K562 (cell line): ENCODE measurements around the gene FBXO48. TPM values are rescaled to one million over a fixed set of nuclear protein-coding genes. Genes with fewer than 3 reads are reported as not detected.
A peak's percentile ranks its signal among the peaks of the same experiment; 100 is the strongest.

Experiments
- DACH1 ChIP-seq: fragments of 450-650 bp; IDR thresholded peaks from 2 replicates; pipeline ENCODE4 v1.6.1; 2018; ENCODE audit not compliant: partially characterized antibody
- FOXK1 ChIP-seq: sonication (generic); formaldehyde crosslinking; IDR thresholded peaks from 2 replicates; pipeline ENCODE4 v1.8.0; 2022; ENCODE audit warnings: missing genetic modification reagents, mild to moderate bottlenecking, borderline replicate concordance
- JUN ChIP-seq, 2 experiments: sonication (generic) in 1 of 2; formaldehyde crosslinking in 1 of 2; IDR thresholded peaks; 2 replicates each; pipeline versions ENCODE4 v1.6.1 to v1.8.0; 2012 to 2022; ENCODE audit warnings: borderline replicate concordance in 2 of 2, mild to moderate bottlenecking in 2 of 2, improper control_type of control experiment in 1 of 2, low read depth in 1 of 2, low read length in 1 of 2, missing genetic modification reagents in 1 of 2
- MYBL2 ChIP-seq, 2 experiments: fragments of 450-650 bp in 1 of 2; sonication (generic) in 1 of 2; formaldehyde crosslinking in 1 of 2; IDR thresholded peaks; 2 replicates each; pipeline versions ENCODE4 v1.6.1 to v1.8.1; 2017 to 2022; ENCODE audit warnings: borderline replicate concordance in 1 of 2, inconsistent platforms in 1 of 2, low read depth in 1 of 2, mild to moderate bottlenecking in 1 of 2, missing genetic modification reagents in 1 of 2, moderate library complexity in 1 of 2
- NR2C2 ChIP-seq, 2 experiments: fragments of 200-800 bp in 1 of 2; sonication (Bioruptor generic) in 1 of 2; sonication (generic) in 1 of 2; formaldehyde crosslinking in 1 of 2; IDR thresholded peaks; 2 replicates each; pipeline versions ENCODE4 v1.6.1 to v1.8.0; 2016 to 2022; ENCODE audit warnings: mild to moderate bottlenecking in 1 of 2, missing compliant biosample characterization in 1 of 2, missing genetic modification characterization in 1 of 2, missing genetic modification reagents in 1 of 2
- NRF1 ChIP-seq, 2 experiments: fragments of 450-650 bp; IDR thresholded peaks in 1 of 2; conservative IDR thresholded peaks in 1 of 2; 2 replicates each; pipeline ENCODE4 v1.6.1; 2014; ENCODE audit warnings: mild to moderate bottlenecking in 2 of 2
- SIX5 ChIP-seq, 2 experiments: IDR thresholded peaks; 2 replicates each; pipeline ENCODE4 v1.6.1; 2011; ENCODE audit warnings: low read length in 2 of 2, borderline replicate concordance in 1 of 2, low read depth in 1 of 2, mild to moderate bottlenecking in 1 of 2, moderate library complexity in 1 of 2; ENCODE audit not compliant: insufficient read depth in 1 of 2
- SMARCA5 ChIP-seq: fragments of 450-650 bp; IDR thresholded peaks from 2 replicates; pipeline ENCODE4 v1.6.1; 2016
- SP1 ChIP-seq: sonication (generic); formaldehyde crosslinking; IDR thresholded peaks from 2 replicates; pipeline ENCODE4 v1.8.1; 2022; ENCODE audit warnings: mild to moderate bottlenecking, missing genetic modification reagents
- SRSF7 ChIP-seq: fragments of 200-400 bp; formaldehyde crosslinking; optimal IDR thresholded peaks from 2 replicates; pipeline ENCODE3; 2017; ENCODE audit warnings: mild to moderate bottlenecking, low read depth, low read length
- ZNF239 ChIP-seq: fragments of 250-450 bp; sonication (Bioruptor Pico); IDR thresholded peaks from 2 replicates; pipeline ENCODE4 v1.4.0; 2020; ENCODE audit warnings: mild to moderate bottlenecking
- polyA plus RNA-seq, 8 experiments: library from polyadenylated mRNA; depleted of rRNA in 4 of 8; stranded (reverse) in 5 of 8; unstranded in 3 of 8; fragments of >200 nt; fragmentation: Nextera tagmentation in 2 of 8; fragmentation: Illumina TruSeq in 1 of 8; extraction: Ambion mirVana in 2 of 8; extraction: Trizol in 1 of 8; gene quantifications; 2 replicates each; pipeline versions ENCODE4 v1.2.1 to v1.2.3, GENCODE V29; 2011 to 2014; ENCODE audit warnings: inconsistent platforms in 1 of 8, missing spikeins in 1 of 8
- total RNA-seq, 7 experiments: library from RNA; depleted of rRNA in 6 of 7; stranded (reverse); fragments of >200 nt in 6 of 7; fragmentation: Illumina TruSeq in 2 of 7; extraction: Trizol in 2 of 7; gene quantifications; 2 replicates each; pipeline versions ENCODE4 v1.2.1 to v1.2.3, GENCODE V29; 2011 to 2021; ENCODE audit warnings: low replicate concordance in 1 of 7
- TF ChIP-seq, protein P1 (sequence below): fragments of 250-450 bp; sonication (Bioruptor Pico); IDR thresholded peaks from 2 replicates; pipeline ENCODE4 v1.4.0; 2020; ENCODE audit warnings: mild to moderate bottlenecking, moderate library complexity
- TF ChIP-seq, protein P2 (sequence below): sonication (generic); formaldehyde crosslinking; IDR thresholded peaks from 2 replicates; pipeline ENCODE4 v1.8.0; 2023; ENCODE audit warnings: mild to moderate bottlenecking, missing genetic modification reagents
- TF ChIP-seq, protein P3 (sequence below), 2 experiments: fragments of 450-650 bp; IDR thresholded peaks; 2 replicates each; pipeline ENCODE4 v1.6.1; 2016
- TF ChIP-seq, protein P4 (sequence below): sonication (generic); formaldehyde crosslinking; IDR thresholded peaks from 2 replicates; pipeline ENCODE4 v1.8.0; 2023; ENCODE audit warnings: missing genetic modification reagents, mild to moderate bottlenecking, borderline replicate concordance

Gene FBXO48
- total and polyA plus RNA-seq, 9 of the 15 experiments (the other 6 are each of a cell fraction or from before 2014, with no cell fraction given): 0.36 to 1.8 (median 0.73) TPM

DNA sequence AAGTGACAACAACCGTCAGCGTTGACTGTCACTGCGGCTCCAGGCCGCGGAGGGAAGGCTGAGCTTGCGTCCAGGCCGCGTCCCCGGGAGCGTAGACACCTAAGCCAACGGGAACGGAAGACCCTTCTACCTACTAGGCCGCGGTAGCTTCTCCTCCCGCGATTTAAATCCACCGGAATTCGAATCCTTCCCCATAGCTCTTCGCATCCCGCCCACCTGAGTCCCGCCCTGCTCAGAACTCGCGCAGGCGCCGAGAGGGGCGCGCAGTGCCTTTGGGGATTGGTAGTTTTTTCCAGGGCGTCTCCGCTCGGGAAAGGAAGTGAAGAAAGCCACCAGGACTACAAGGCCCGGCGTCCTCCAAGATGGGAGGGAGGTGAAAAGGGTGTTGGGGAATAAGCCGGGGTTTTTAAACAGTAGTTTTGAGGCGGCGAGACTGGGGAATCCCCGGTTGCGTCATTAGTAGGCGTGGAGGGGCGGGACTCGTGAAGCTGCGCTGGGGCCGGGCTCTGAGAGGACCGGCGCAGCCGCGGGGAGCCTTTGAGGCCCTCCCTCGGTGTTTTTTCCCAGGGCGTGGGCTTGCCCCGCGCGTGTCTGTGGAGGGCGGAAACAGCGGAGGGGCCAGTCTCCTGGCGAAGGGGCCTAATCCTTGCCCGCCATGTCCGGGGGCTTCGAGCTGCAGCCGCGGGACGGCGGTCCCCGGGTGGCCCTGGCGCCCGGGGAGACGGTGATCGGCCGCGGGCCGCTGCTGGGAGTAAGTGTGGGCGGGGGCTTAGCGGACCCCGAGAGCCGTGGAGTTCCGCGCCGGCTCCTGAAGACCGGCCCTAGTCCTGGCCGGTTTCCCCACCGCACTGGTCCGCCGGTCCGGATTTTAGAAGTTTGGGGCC, at the start of gene FBXO48, which contains the start of gene APLF (continued):
- TF ChIP-seq SRSF7 (no peak), NR2C2 (CRISPR knock-in tag; IDR thresholded peaks at IDR 0.05) (no peak), NR2C2 (tag; IDR thresholded peaks at IDR 0.05) (peak; percentile 98), NRF1 (conservative IDR thresholded peaks at IDR 0.05 in 1 of 2, IDR thresholded peaks at IDR 0.05 in 1 of 2) (peak; percentile 97), MYBL2 (IDR thresholded peaks at IDR 0.05; ENCODE audit: low read depth) (no peak; the same call in 1 of the 2 replicates), MYBL2 (CRISPR knock-in tag; IDR thresholded peaks at IDR 0.05; ENCODE audit: borderline replicate concordance) (no peak), JUN (IDR thresholded peaks at IDR 0.05; ENCODE audit: borderline replicate concordance, low read depth, low read length) (peak; percentile 82), JUN (CRISPR knock-in tag; IDR thresholded peaks at IDR 0.05; ENCODE audit: borderline replicate concordance) (no peak), SMARCA5 (no peak), SIX5 (IDR thresholded peaks at IDR 0.05; ENCODE audit: borderline replicate concordance in 1 of 2, insufficient read depth in 1 of 2, low read depth in 1 of 2, low read length in 2 of 2) (peak; percentile 88 to 93), ZNF239 (no peak), SP1 (CRISPR knock-in tag) (peak; percentile 74), FOXK1 (CRISPR knock-in tag) (no peak), DACH1 (no peak)
- TF ChIP-seq, protein P1, sequence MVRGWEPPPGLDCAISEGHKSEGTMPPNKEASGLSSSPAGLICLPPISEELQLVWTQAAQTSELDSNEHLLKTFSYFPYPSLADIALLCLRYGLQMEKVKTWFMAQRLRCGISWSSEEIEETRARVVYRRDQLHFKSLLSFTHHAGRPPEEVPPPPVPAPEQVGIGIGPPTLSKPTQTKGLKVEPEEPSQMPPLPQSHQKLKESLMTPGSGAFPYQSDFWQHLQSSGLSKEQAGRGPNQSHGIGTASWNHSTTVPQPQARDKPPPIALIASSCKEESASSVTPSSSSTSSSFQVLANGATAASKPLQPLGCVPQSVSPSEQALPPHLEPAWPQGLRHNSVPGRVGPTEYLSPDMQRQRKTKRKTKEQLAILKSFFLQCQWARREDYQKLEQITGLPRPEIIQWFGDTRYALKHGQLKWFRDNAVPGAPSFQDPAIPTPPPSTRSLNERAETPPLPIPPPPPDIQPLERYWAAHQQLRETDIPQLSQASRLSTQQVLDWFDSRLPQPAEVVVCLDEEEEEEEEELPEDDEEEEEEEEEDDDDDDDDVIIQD (CRISPR knock-in tag): no peak
- TF ChIP-seq, protein P2, sequence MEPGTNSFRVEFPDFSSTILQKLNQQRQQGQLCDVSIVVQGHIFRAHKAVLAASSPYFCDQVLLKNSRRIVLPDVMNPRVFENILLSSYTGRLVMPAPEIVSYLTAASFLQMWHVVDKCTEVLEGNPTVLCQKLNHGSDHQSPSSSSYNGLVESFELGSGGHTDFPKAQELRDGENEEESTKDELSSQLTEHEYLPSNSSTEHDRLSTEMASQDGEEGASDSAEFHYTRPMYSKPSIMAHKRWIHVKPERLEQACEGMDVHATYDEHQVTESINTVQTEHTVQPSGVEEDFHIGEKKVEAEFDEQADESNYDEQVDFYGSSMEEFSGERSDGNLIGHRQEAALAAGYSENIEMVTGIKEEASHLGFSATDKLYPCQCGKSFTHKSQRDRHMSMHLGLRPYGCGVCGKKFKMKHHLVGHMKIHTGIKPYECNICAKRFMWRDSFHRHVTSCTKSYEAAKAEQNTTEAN (CRISPR knock-in tag): no peak
- TF ChIP-seq, protein P3, sequence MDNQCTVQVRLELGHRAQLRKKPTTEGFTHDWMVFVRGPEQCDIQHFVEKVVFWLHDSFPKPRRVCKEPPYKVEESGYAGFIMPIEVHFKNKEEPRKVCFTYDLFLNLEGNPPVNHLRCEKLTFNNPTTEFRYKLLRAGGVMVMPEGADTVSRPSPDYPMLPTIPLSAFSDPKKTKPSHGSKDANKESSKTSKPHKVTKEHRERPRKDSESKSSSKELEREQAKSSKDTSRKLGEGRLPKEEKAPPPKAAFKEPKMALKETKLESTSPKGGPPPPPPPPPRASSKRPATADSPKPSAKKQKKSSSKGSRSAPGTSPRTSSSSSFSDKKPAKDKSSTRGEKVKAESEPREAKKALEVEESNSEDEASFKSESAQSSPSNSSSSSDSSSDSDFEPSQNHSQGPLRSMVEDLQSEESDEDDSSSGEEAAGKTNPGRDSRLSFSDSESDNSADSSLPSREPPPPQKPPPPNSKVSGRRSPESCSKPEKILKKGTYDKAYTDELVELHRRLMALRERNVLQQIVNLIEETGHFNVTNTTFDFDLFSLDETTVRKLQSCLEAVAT (IDR thresholded peaks at IDR 0.05): no peak
- TF ChIP-seq, protein P4, sequence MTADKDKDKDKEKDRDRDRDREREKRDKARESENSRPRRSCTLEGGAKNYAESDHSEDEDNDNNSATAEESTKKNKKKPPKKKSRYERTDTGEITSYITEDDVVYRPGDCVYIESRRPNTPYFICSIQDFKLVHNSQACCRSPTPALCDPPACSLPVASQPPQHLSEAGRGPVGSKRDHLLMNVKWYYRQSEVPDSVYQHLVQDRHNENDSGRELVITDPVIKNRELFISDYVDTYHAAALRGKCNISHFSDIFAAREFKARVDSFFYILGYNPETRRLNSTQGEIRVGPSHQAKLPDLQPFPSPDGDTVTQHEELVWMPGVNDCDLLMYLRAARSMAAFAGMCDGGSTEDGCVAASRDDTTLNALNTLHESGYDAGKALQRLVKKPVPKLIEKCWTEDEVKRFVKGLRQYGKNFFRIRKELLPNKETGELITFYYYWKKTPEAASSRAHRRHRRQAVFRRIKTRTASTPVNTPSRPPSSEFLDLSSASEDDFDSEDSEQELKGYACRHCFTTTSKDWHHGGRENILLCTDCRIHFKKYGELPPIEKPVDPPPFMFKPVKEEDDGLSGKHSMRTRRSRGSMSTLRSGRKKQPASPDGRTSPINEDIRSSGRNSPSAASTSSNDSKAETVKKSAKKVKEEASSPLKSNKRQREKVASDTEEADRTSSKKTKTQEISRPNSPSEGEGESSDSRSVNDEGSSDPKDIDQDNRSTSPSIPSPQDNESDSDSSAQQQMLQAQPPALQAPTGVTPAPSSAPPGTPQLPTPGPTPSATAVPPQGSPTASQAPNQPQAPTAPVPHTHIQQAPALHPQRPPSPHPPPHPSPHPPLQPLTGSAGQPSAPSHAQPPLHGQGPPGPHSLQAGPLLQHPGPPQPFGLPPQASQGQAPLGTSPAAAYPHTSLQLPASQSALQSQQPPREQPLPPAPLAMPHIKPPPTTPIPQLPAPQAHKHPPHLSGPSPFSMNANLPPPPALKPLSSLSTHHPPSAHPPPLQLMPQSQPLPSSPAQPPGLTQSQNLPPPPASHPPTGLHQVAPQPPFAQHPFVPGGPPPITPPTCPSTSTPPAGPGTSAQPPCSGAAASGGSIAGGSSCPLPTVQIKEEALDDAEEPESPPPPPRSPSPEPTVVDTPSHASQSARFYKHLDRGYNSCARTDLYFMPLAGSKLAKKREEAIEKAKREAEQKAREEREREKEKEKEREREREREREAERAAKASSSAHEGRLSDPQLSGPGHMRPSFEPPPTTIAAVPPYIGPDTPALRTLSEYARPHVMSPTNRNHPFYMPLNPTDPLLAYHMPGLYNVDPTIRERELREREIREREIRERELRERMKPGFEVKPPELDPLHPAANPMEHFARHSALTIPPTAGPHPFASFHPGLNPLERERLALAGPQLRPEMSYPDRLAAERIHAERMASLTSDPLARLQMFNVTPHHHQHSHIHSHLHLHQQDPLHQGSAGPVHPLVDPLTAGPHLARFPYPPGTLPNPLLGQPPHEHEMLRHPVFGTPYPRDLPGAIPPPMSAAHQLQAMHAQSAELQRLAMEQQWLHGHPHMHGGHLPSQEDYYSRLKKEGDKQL (CRISPR knock-in tag): no peak
